HL-60 (cell line): ENCODE data around the gene SLC25A26.

ENCODE experiments used
- CTCF ChIP-seq: IDR thresholded peaks from one replicate; pipeline ENCODE4 v1.5.1; 2011; ENCODE audit warnings: low read length, control low read depth, inconsistent platforms; ENCODE audit not compliant: insufficient read depth
- GABPA ChIP-seq: IDR thresholded peaks from 2 replicates; pipeline ENCODE4 v1.6.1; 2012; ENCODE audit warnings: low read depth
- REST ChIP-seq: IDR thresholded peaks from 2 replicates; pipeline ENCODE4 v1.6.1; 2012; ENCODE audit warnings: low read depth; ENCODE audit not compliant: insufficient replicate concordance

GRCh38 chr3:66382142-66382541, 161.3 kb downstream of the SLC25A26 start:
- TF ChIP-seq CTCF, result no peak
- TF ChIP-seq REST, result no peak
- no peak for TF ChIP-seq GABPA
